HG03571 (cell line): Measurements from ENCODE around the gene ENOX1.

ENCODE experiments used
- ATAC-seq: cut with Tn5 transposase; IDR thresholded peaks from one replicate; pipeline ENCODE4 v1.9.1; 2021; ENCODE audit not compliant: unreplicated experiment

The ENOX1 gene

DNA sequence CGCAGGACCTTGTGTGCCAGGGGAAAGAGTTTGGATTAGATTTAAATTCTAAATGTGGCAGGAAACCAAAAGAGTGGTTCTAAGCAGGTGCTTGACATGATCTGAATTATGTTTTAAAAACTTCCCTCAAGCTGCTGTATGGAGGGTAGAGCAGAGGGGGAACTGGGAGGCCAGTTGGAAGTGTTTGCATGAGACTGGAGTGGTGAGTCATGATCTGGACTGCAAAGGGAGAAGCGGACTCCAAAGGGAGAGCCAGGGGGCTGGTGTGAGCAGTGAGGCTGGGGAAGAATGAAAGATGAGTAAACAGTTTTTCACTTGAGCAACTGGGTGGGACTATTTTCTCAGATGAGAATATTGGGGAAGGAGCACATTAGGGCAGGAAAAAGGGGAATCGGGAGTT, 557.3 kb downstream of the ENOX1 start:
- no peak for ATAC-seq

GRCh38 chr13:43227721-43228120, 559.1 kb downstream of the ENOX1 start:
- ATAC-seq = no peak

- no peak for ATAC-seq
Measured at GRCh38 chr13:43223216-43223615, 563.6 kb downstream of the ENOX1 start.

- ATAC-seq = no peak
Measured at GRCh38 chr13:43222086-43222485, 564.7 kb downstream of the ENOX1 start.

DNA sequence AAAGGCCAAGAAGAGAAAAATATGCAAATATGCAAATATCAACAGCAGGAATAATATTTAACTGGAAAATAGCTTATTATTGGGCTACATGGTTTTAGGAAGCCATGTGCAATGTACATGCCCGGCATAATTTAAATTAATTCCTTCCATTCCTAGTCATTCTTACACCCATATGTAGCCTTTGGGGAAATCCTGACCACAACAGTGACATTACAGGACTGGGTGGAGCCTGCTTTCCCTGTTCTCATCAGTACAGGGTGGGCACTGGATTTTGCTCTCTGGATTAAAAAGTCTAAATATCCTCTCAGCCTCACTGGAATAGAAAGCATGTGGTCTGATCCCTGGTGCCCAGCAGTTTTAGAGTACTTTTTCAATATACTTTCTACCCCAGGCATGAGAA, 565.2 kb downstream of the ENOX1 start:
- no peak for ATAC-seq

- no peak for ATAC-seq
Measured at GRCh38 chr13:43220873-43221595, 565.7 kb downstream of the ENOX1 start.

GRCh38 chr13:43214124-43214523, 572.6 kb downstream of the ENOX1 start:
- no peak for ATAC-seq

GRCh38 chr13:43206838-43207237, 579.9 kb downstream of the ENOX1 start:
- ATAC-seq = no peak

DNA sequence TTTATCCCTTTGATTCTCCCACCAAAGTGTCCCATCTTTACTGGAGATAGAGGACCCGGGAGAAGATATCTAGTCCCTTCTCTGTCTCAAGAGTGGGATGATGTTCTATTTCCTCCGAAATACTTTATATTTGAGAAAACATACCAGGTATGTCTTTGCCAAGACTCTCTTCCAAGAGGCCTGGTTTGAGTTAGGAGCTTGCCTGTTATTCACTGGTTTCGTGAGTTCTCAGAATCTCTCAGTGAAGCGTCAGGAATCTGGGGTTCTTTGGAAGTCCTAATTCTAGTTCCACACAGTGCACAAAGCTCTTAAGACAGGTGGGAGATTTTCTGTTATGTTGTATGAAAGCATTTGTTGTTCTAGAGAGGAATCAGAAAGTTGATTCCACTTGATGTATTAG, 581.4 kb downstream of the ENOX1 start:
- no peak for ATAC-seq

- no peak for ATAC-seq
Measured at GRCh38 chr13:43204591-43204990, 582.2 kb downstream of the ENOX1 start.

GRCh38 chr13:43203781-43204180, 583.0 kb downstream of the ENOX1 start:
- no peak for ATAC-seq

GRCh38 chr13:43200736-43201135, 586.0 kb downstream of the ENOX1 start:
- no peak for ATAC-seq

- ATAC-seq = no peak
Measured at GRCh38 chr13:43200307-43200706, 586.5 kb downstream of the ENOX1 start.

DNA sequence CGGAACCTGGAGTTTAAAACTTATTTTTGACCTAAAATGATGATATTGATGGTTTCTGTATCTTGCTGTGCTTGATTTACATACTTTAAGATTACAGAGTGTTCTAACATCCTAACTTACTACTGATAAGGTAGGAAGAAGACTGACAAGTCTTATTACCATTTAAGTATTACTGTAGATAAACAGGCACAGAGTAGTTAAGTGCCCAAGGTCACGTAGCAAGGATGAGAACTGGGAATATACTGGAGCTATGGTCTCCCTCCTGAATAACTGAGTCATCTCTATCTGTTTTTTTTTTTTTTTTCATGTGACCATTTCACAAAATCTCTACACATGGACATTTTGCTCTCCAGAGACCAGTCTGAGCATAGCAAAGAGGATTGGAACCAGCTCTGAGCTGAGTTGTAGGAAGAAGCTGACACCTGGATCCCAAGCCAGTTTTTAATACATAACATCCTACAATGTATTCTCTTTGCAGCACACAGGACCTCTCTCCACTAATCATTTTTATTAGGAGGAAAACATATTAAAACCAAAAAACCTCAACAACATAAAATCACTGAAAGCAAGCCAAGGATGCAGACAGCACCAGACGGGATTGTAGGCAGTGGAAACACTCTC, 589.9 kb downstream of the ENOX1 start:
- ATAC-seq = no peak

DNA sequence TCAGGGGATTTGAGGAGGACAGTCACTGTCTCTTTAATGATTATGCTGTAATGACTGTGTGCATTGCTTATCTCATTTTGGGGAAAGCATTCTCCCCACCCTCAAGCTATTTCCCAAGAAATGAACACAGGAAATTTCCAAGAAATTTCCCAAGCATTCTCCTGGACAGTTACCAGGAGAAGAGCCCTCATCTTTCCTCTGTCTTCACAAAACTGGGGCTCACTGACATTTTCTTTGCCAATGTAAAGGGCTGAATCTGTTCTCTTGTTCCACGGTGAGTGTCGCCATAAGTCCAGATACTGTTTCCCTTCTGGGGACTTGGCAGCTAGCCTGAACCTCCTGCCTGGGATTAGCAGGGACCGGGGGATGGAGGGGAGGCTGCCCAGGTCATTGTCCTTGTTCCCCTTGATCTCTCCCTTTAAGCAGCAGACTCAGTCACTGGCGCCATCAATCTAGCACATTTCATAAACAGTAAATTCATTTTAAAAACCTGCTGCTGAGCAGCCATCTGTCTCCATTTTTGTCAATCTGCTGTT, 590.6 kb downstream of the ENOX1 start:
- no peak for ATAC-seq

DNA sequence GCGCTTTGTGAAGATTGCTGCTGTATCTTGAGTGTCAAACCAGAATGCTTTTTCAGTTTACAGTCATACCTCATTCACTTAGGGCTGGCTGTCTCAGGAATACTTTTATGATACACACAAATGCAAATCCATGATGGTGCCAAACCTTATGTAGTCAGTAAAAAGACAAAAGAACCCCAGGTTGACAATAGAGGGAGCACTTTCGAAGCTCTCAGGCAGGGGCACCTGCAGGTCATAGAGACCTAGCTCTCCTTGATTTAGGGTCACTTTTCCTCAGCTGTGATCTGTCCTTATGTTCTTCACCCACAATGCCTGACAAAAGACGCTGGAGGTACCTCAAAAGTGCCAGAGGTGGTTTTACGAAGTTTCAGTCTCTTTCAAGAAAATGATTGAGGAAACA, 591.2 kb downstream of the ENOX1 start:
- no peak for ATAC-seq

DNA sequence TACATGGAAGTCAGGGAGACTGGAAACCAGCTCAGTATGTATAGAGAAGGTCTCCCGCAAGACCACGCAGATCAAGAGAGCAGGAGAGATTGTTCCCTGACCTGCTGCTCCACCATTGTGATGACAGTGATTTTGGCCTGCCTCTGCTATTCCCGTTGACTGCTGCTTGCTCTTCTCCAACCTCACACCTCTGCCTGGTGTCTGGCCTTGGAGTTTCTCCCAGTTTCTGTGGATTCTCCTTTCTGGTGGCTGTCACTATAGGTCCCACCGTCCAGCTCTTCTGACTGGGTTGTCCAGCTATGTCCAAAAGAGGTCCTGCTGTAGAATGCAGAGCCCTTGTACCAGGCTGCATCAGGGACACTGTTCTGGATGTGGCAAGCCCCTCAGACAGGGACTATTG, 591.7 kb downstream of the ENOX1 start:
- no peak for ATAC-seq

GRCh38 chr13:43193789-43194420, 592.9 kb downstream of the ENOX1 start:
- ATAC-seq = no peak

- ATAC-seq = no peak
Measured at GRCh38 chr13:43191546-43191945, 595.2 kb downstream of the ENOX1 start.

- no peak for ATAC-seq
Measured at GRCh38 chr13:43185226-43185625, 601.5 kb downstream of the ENOX1 start.

DNA sequence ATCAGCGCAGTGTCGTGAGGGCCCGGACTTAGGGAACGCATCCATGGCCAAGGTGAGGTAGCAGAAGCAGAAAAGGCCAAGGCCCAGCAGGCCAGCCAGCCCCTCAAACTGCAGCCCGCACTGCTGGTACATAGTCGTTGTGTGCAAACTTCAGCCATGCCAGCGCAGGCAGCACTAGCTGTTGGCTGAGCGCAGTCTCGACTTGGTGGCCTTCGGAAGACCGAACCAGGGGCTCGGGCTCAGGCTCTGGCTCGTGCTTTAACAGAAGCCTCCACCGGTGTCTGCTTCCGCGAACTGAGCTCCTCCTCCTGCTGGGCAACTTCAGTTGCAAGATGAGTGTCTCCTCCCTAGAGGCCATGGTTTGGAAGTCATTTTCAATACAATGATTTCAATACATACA, 605.9 kb downstream of the ENOX1 start:
- ATAC-seq = no peak

DNA sequence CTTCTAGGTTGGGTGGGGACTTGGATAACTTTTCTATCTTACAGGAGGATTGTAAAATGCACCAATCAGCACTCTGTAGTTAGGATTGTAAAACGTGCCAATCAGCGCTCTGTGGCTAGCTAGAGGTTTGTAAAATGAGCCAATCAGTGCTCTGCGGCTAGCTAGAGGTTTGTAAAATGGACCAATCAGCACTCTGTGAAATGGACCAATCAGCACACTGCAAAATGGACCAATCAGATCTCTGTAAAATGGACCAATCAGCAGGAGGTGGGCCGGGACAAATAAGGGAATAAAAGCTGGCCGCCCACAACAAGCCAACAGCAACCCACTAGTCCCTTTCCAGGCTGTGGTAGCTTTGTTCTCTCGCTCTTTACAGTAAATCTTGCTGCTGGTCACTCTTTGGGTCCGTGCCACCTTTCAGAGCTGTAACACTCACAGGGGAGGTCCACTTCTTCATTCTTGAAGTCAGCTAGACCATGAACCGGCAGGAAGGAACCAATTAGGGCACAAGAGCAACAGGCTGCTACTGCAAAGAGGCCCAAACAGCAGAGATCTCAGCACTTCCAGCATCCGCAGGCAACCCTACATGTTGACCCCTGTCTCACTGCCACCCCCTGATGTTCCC, 606.6 kb downstream of the ENOX1 start:
- ATAC-seq = no peak
